Prostate gland (tissue), 2 donors: Measurements from ENCODE around the gene GRAMD2B. TPM values are rescaled to one million over a fixed set of nuclear protein-coding genes. Genes with fewer than 3 reads are reported as not detected.
"Not testable (repeated sequence)": the region's sequence is repeated elsewhere in the genome, so short reads cannot be mapped to it uniquely, and the experiment has no call there.

ENCODE experiments used
- DNase-seq: peaks from one replicate; pipeline ENCODE4 v3.0.0-alpha.2; 2019; ENCODE audit warnings: low spot score
- H3K27ac ChIP-seq, 2 donors: fragments of 200-600 bp; sonication (generic); 2 replicates each; pipeline ENCODE4 v1.5.1; 2017 to 2019
- H3K27me3 ChIP-seq: fragments of 200-600 bp; sonication (generic); replicated peaks from 2 replicates; pipeline ENCODE4 v1.5.1; 2019; ENCODE audit not compliant: insufficient read depth
- H3K36me3 ChIP-seq, 2 donors: fragments of 200-600 bp; sonication (generic); 1 replicate in 1 of 2; 2 replicates in 1 of 2; pipeline versions ENCODE4 v1.5.1 to v1.8.1; 2017 to 2019
- H3K4me1 ChIP-seq: fragments of 200-600 bp; sonication (generic); replicated peaks from 2 replicates; pipeline ENCODE4 v1.5.1; 2019
- H3K4me3 ChIP-seq, 2 donors: fragments of 200-600 bp; sonication (generic); 2 replicates each; pipeline ENCODE4 v1.5.1; 2017 to 2019
- H3K9me3 ChIP-seq: fragments of 200-600 bp; sonication (generic); 2 replicates; pipeline ENCODE4 v1.5.1; 2017
- POLR2A ChIP-seq: fragments of 450-650 bp; IDR thresholded peaks from one replicate; pipeline ENCODE4 v1.6.1; 2016; ENCODE audit warnings: antibody characterized with exemption, mild to moderate bottlenecking
- POLR2AphosphoS5 ChIP-seq: sonication (generic); formaldehyde crosslinking; IDR thresholded peaks from one replicate; pipeline ENCODE4 v1.6.1; 2017; ENCODE audit warnings: antibody characterized with exemption
- WGBS: methylation state at CpG from one replicate; pipeline ENCODE4 v1.1.5; 2018; 5-methylcytosine and 5-hydroxymethylcytosine counted together
- intact Hi-C: fragments of 100-400 bp; cut with DNase I; formaldehyde crosslinking; loops from one replicate; pipeline ENCODE4 v1.14.2; 2022
- total RNA-seq, 2 donors: library from RNA; depleted of rRNA; stranded (reverse); fragments of >200 nt; gene quantifications; one replicate each; pipeline ENCODE4 v1.1.0, GENCODE V29; 2016
- TF ChIP-seq, protein P1 (sequence below), 4 experiments: fragments of 200-600 bp in 2 of 4; fragments of 450-650 bp in 2 of 4; sonication (generic) in 2 of 4; IDR thresholded peaks; 1 replicate in 3 of 4; 2 replicates in 1 of 4; pipeline ENCODE4 v1.5.1; 2016 to 2019; ENCODE audit warnings: antibody characterized with exemption in 4 of 4, mild to moderate bottlenecking in 2 of 4, moderate library complexity in 2 of 4

Gene GRAMD2B
- total RNA-seq, 2 donors from 2014 or later, result 32.1 to 34.4 TPM

DNA sequence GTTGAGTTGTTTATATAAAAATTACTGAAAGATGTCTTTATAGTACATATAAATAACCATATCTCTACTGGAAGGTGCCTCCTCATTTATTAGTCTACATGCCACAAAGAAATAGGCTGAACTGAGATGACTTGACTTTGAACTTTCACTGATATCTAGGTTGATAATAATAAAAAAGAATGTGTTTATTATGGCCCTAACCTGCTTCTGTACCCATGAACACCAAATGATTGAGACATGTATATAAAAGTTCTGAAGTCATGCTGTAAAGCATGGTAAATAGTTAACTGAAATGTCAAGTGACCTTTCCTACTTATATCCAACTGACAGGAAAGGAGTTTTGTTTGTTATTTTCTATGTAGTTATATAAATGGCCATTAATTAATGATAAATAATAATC is 33.2 kb upstream of the GRAMD2B start:
- DNase-seq, result no peak
- Histone ChIP-seq H3K9me3 (no peaks in the 10 kb centered on the region), H3K4me3 (no peak overlapping the region), H3K27me3 (no peaks in the 10 kb centered on the region), H3K27ac (no peak overlapping the region), H3K36me3 (no peaks in the 10 kb centered on the region), H3K4me1 (no peaks in the 10 kb centered on the region)
- intact Hi-C loops, result no loop called here
- TF ChIP-seq, protein P1, sequence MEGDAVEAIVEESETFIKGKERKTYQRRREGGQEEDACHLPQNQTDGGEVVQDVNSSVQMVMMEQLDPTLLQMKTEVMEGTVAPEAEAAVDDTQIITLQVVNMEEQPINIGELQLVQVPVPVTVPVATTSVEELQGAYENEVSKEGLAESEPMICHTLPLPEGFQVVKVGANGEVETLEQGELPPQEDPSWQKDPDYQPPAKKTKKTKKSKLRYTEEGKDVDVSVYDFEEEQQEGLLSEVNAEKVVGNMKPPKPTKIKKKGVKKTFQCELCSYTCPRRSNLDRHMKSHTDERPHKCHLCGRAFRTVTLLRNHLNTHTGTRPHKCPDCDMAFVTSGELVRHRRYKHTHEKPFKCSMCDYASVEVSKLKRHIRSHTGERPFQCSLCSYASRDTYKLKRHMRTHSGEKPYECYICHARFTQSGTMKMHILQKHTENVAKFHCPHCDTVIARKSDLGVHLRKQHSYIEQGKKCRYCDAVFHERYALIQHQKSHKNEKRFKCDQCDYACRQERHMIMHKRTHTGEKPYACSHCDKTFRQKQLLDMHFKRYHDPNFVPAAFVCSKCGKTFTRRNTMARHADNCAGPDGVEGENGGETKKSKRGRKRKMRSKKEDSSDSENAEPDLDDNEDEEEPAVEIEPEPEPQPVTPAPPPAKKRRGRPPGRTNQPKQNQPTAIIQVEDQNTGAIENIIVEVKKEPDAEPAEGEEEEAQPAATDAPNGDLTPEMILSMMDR (IDR thresholded peaks at IDR 0.05), result no peak
- TF ChIP-seq POLR2A (no peak), POLR2AphosphoS5 (no peak)

GRCh38 chr5:126391386-126391785 is 31.8 kb upstream of the GRAMD2B start:
- no peaks in the 10 kb centered on the region for H3K27me3 ChIP-seq
- H3K36me3 ChIP-seq, result no peaks in the 10 kb centered on the region
- intact Hi-C loops, result no loop called here
- no peak overlapping the region for H3K27ac ChIP-seq
- no peak overlapping the region for H3K4me3 ChIP-seq
- no peaks in the 10 kb centered on the region for H3K9me3 ChIP-seq
- H3K4me1 ChIP-seq, result no peaks in the 10 kb centered on the region
- WGBS, result 93% methylated on average over 1 of the region's 1 CpG
- DNase-seq, result no peak
- no peak for TF ChIP-seq POLR2A
- TF ChIP-seq, protein P1 (IDR thresholded peaks at IDR 0.05), result no peak
- TF ChIP-seq POLR2AphosphoS5, result no peak

DNA sequence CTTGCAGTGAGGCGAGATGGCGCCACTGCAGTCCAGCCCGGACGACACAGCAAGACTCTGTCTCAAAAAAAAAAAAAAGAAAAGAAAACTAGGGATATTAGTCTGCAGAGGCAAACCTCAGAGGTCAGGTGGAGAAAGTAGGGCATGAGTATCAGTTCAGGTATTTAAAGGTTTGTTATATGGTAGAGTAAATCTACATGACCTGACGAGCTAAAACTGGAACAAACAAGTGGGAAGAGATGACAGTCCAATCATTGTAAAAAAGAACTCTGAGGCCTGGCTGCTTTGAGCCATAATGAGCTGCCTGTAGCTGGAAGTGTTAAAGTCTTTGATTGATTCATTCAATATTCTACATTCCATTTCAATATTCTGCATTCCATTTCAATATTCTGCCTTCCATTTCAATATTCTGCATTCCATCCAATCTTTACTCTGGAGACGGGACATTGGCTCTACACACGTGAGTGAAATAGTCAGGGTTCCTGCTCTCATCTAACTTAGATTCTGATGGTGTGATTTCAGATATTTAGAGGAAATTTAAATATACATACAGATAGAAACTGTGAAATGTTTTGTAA is 28.9 kb upstream of the GRAMD2B start:
- intact Hi-C loops, result no loop called here
- Histone ChIP-seq H3K27ac (no peak overlapping the region), H3K36me3 (no peaks in the 10 kb centered on the region), H3K4me3 (no peak overlapping the region), H3K9me3 (no peaks in the 10 kb centered on the region), H3K4me1 (no peaks in the 10 kb centered on the region), H3K27me3 (no peaks in the 10 kb centered on the region)
- 69% methylated on average over 7 of the region's 7 CpGs for WGBS
- DNase-seq, result no peak
- TF ChIP-seq POLR2AphosphoS5 (no peak), POLR2A (no peak)
- TF ChIP-seq, protein P1 (IDR thresholded peaks at IDR 0.05), result no peak

DNA sequence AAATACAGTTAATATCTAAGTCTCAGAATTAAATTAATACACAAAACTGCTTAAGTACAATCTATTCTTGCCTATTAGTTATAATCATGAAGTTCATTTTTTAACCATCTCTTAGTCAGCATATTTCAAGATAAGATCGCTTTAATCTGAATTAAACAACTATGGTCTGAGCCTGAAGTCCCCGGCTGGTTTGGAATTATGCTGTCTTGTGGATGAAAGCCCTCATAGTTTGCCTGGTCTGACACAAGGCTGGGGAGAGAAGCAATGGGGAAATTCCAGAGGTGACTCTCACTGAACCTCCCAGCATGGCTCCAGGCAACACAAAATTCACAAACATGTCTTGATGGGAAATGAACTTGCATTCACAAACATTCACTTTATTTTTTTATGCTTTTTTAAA is 28.0 kb upstream of the GRAMD2B start:
- Histone ChIP-seq H3K4me3 (no peak overlapping the region), H3K27me3 (no peaks in the 10 kb centered on the region), H3K9me3 (no peaks in the 10 kb centered on the region), H3K27ac (no peak overlapping the region), H3K4me1 (no peaks in the 10 kb centered on the region), H3K36me3 (no peaks in the 10 kb centered on the region)
- TF ChIP-seq, protein P1 (IDR thresholded peaks at IDR 0.05), result no peak
- no peak for TF ChIP-seq POLR2A
- no peak for TF ChIP-seq POLR2AphosphoS5
- DNase-seq, result no peak
- intact Hi-C loops, result no loop called here
- 63% methylated on average over 2 of the region's 2 CpGs for WGBS

DNA sequence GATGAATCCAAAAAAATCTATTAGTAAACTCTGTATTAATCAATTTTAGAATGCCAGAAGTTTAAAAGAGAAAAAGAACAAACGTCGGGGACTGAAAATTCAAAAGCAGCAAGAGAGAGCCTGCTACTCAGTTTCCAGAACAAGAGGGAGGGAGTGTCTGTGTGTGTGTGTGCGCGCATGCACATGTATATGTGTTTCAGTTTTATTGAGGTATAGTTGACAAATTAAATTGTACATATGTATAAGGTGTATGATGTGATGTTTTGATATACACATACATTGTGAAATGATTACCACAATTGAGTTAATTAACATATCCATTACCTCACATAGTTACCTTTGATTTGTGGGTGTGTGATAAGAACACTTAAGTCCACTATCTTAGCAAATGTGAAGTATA is 27.6 kb upstream of the GRAMD2B start:
- WGBS, result 86% methylated on average over 4 of the region's 4 CpGs
- Histone ChIP-seq H3K36me3 (no peaks in the 10 kb centered on the region), H3K9me3 (no peaks in the 10 kb centered on the region), H3K4me3 (no peak overlapping the region), H3K27me3 (no peaks in the 10 kb centered on the region), H3K4me1 (no peaks in the 10 kb centered on the region), H3K27ac (no peak overlapping the region)
- intact Hi-C loops, result no loop called here
- TF ChIP-seq, protein P1 (IDR thresholded peaks at IDR 0.05), result no peak
- no peak for TF ChIP-seq POLR2A
- TF ChIP-seq POLR2AphosphoS5, result no peak
- DNase-seq, result no peak

DNA sequence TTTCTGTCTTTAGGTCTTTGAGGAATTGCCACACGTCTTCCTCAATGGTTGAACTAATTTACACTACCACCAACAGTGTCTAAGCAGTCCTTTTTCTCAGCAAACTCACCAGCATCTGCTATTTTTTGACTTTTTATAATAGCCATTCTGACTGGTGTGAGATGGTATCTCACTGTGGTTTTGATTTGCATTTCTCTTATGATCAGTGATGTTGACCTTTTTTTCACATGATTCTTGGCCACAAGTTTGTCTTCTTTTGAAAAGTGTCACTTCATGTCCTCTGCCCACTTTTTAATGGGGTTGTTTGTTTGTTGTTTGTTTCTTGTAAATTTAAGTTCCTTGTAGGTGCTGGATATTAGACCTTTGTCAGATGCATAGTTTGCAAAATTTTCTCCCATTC is 26.5 kb upstream of the GRAMD2B start:
- H3K4me3 ChIP-seq, H3K9me3 ChIP-seq, H3K27ac ChIP-seq, DNase-seq, intact Hi-C loops, H3K36me3 ChIP-seq, H3K4me1 ChIP-seq, H3K27me3 ChIP-seq: not testable (repeated sequence)
- 76% methylated on average over 1 of the region's 1 CpG for WGBS
